Transverse colon (tissue), 4 donors: ENCODE measurements around the gene NFKBIL1. TPM values are rescaled to one million over a fixed set of nuclear protein-coding genes. Genes with fewer than 3 reads are reported as not detected.

Source experiments
- DNase-seq: peaks from one replicate; pipeline ENCODE4 v3.0.0-alpha.2; 2019
- H3K27ac ChIP-seq, 4 donors: fragments of 200-600 bp; sonication (generic); 2 replicates each; pipeline ENCODE4 v1.5.1; 2016 to 2018; ENCODE audit warnings: inconsistent platforms in 4 of 4
- H3K27me3 ChIP-seq: fragments of 200-600 bp; sonication (generic); 2 replicates; pipeline ENCODE4 v1.5.1; 2017; ENCODE audit warnings: inconsistent platforms
- H3K36me3 ChIP-seq, 4 donors: fragments of 200-600 bp; sonication (generic); 2 replicates each; pipeline ENCODE4 v1.5.1; 2017 to 2019; ENCODE audit warnings: inconsistent platforms in 4 of 4
- H3K4me1 ChIP-seq, 4 donors: fragments of 200-600 bp; sonication (generic); 2 replicates each; pipeline ENCODE4 v1.5.1; 2017 to 2020; ENCODE audit warnings: inconsistent platforms in 4 of 4
- H3K4me3 ChIP-seq, 4 donors: fragments of 200-600 bp; sonication (generic); 1 replicate in 1 of 4; 2 replicates in 3 of 4; pipeline versions ENCODE4 v1.5.1 to v1.6.1; 2017 to 2019; ENCODE audit warnings: inconsistent platforms in 4 of 4
- H3K9me3 ChIP-seq, 2 donors: fragments of 200-600 bp; sonication (generic); 2 replicates each; pipeline ENCODE4 v1.5.1; 2017 to 2019; ENCODE audit warnings: inconsistent platforms in 2 of 2
- CTCF ChIP-seq, 5 experiments: fragments of 200-600 bp in 3 of 5; fragments of 450-650 bp in 2 of 5; sonication (generic) in 3 of 5; IDR thresholded peaks; 1 replicate in 2 of 5; 2 replicates in 3 of 5; pipeline ENCODE4 v1.5.1; 2016 to 2017; ENCODE audit warnings: antibody characterized with exemption in 5 of 5, inconsistent platforms in 3 of 5, mild to moderate bottlenecking in 2 of 5, moderate library complexity in 1 of 5
- EP300 ChIP-seq: sonication (generic); formaldehyde crosslinking; IDR thresholded peaks from one replicate; pipeline ENCODE4 v1.6.1; 2017; ENCODE audit warnings: antibody characterized with exemption, low read depth
- POLR2A ChIP-seq: fragments of 450-650 bp; IDR thresholded peaks from one replicate; pipeline ENCODE4 v1.6.1; 2016; ENCODE audit warnings: antibody characterized with exemption, mild to moderate bottlenecking, moderate library complexity
- POLR2AphosphoS5 ChIP-seq, 3 donors: sonication (generic); formaldehyde crosslinking; IDR thresholded peaks; one replicate each; pipeline ENCODE4 v1.6.1; 2016; ENCODE audit warnings: antibody characterized with exemption in 3 of 3
- WGBS, 2 donors: methylation state at CpG; one replicate each; pipeline ENCODE4 v1.1.5; 2018; ENCODE audit warnings: low coverage in 1 of 2; 5-methylcytosine and 5-hydroxymethylcytosine counted together
- in situ Hi-C, 4 donors: fragments of 200-750 bp; cut with MboI; loops; one replicate each; pipeline versions ENCODE4 v1.15.0 to v1.15.1; 2017; ENCODE audit warnings: low sequenced_read_pairs in 3 of 4, low pct_ligation_motif_present in 1 of 4, low pct_unique_long_range_greater_than_20kb in 1 of 4
- intact Hi-C: fragments of 100-400 bp; cut with DNase I; formaldehyde crosslinking; loops from one replicate; pipeline ENCODE4 v1.15.1; 2023; ENCODE audit warnings: low total_unique reads
- total RNA-seq, 4 donors: library from RNA; depleted of rRNA; stranded (reverse); fragments of >200 nt; gene quantifications; one replicate each; pipeline ENCODE4 v1.1.0, GENCODE V29; 2016

NFKBIL1 gene
- total RNA-seq, 4 donors from 2014 or later, result 13.7 to 29.5 (median 22.9) TPM

- WGBS, 2 donors, result 50 to 64% methylated on average over 1 of the region's 1 CpG
- Histone ChIP-seq H3K27me3 (peaks cover 7% of the 10 kb centered on the region), H3K9me3 (no peaks in the 10 kb centered on the region), H3K4me3 (no peak within 1 kb of the TSS), H3K4me1 (peaks cover 3 to 39% (median 5%) of the 10 kb centered on the region in 4 donors), H3K36me3 (no peaks in the 10 kb centered on the region), H3K27ac (peak within 1 kb of the TSS; percentile 52 to 69 (median 58))
- no peak for TF ChIP-seq CTCF (IDR thresholded peaks at IDR 0.05)
- TF ChIP-seq POLR2A, result no peak
- TF ChIP-seq POLR2AphosphoS5 (IDR thresholded peaks at IDR 0.05), result no peak
- TF ChIP-seq EP300, result no peak
- DNase-seq, result no peak
- in situ Hi-C loops (no loop called here), intact Hi-C loops (no loop called here)
These were observed 38.6 kb downstream of the NFKBIL1 start, which contains the start of gene LST1 for GRCh38 chr6:31586008-31586407. LST1 (plus strand) TSS chr6:31586277; CDS start chr6:31587300, 1,023 bp downstream.

GRCh38 chr6:31586599-31587281 is 39.3 kb downstream of the NFKBIL1 start:
- intact Hi-C loops (no loop called here), in situ Hi-C loops (no loop called here)
- H3K36me3 ChIP-seq, result no peaks in the 10 kb centered on the region
- H3K9me3 ChIP-seq, result no peaks in the 10 kb centered on the region
- DNase-seq, result peak; percentile 24
- TF ChIP-seq POLR2AphosphoS5 (IDR thresholded peaks at IDR 0.05) (no peak), POLR2A (no peak), CTCF (IDR thresholded peaks at IDR 0.05) (no peak), EP300 (no peak)
- no peak overlapping the region for H3K4me3 ChIP-seq
- H3K27ac ChIP-seq, result peak overlapping the region; percentile 52 to 69 (median 58)
- peaks cover under 1 to 32% (median 3%) of the 10 kb centered on the region in 4 donors for H3K4me1 ChIP-seq
- no peaks in the 10 kb centered on the region for H3K27me3 ChIP-seq
- 64% methylated on average over 9 of the region's 9 CpGs; no CpG with 5 or more reads in 1 of the 2 donors for WGBS, 2 donors

- H3K4me3 ChIP-seq, result peak overlapping the region in 1 of 4 donors; percentile 9
- H3K4me1 ChIP-seq, result peaks cover 0 to 21% (median 0%) of the 10 kb centered on the region in 4 donors
- DNase-seq, result no peak
- in situ Hi-C loops, result no loop called here
- H3K27ac ChIP-seq, result peak overlapping the region; percentile 51 to 69 (median 57)
- H3K36me3 ChIP-seq, result no peaks in the 10 kb centered on the region
- no peaks in the 10 kb centered on the region for H3K9me3 ChIP-seq
- WGBS, 2 donors, result 59 to 61% methylated on average over 4 to 12 of the region's 12 CpGs
- H3K27me3 ChIP-seq, result no peaks in the 10 kb centered on the region
- TF ChIP-seq POLR2A (no peak), EP300 (no peak), CTCF (IDR thresholded peaks at IDR 0.05) (no peak), POLR2AphosphoS5 (IDR thresholded peaks at IDR 0.05) (no peak)
- intact Hi-C loops, result no loop called here
These were observed 40.7 kb downstream of the NFKBIL1 start for GRCh38 chr6:31587791-31588777.
